Fibroblast of skin of right biceps (primary cell): ENCODE measurements around the gene ATP2B3.

ENCODE experiments used
- DNase-seq: peaks from one replicate; pipeline ENCODE4 v3.0.0-alpha.2; 2013

Gene ATP2B3

DNA sequence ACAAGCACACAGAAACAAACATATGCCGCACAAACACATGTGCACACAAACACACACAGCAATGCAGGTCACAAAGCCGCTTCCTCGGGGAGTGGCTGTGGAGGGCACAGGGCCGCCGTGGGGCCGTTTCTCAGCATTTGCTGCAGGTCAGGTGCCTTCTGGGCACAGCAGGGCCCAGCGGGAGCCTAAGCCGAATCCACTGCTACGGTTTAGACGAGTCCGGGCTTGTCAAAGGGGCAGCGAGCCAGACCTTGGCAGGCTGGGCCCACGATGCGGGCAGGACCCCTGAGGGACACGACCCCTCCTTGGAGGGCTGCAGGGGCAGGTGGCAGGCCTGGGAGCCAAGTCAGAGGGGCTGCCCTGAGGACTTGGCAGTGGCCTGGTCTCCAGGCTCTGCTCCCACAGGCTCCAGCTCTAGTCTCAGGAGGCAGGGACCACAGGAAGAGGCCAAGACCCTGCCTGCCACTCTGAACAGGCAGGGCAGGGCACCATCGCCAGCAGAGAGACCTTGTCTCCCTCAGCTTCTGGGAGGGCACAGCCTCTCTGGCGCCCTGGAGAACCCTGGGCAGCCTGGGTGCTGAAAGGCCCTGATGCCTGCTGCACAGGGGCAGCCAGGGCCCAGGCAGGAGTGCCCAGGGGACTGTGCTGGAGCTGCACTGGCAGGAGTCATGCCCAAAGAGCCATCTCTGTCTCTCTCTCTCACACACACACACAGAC lies 5.5 kb upstream of the ATP2B3 start:
- DNase-seq = no peak

DNA sequence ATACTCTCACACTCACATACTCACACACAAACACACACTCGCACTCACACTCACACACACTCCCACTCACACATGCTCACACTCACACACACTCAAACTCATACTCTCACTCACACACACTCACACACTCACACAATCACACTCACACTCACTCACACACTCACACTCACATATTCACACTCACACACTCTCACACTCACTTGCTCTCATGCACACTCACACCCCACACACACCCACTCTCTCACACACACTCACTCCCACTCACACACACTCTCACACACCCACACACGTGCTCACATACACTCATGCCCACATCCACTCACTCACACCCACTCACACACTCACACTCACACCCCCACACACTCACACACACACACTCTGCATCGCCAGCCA lies 4.9 kb upstream of the ATP2B3 start:
- no peak for DNase-seq

DNA sequence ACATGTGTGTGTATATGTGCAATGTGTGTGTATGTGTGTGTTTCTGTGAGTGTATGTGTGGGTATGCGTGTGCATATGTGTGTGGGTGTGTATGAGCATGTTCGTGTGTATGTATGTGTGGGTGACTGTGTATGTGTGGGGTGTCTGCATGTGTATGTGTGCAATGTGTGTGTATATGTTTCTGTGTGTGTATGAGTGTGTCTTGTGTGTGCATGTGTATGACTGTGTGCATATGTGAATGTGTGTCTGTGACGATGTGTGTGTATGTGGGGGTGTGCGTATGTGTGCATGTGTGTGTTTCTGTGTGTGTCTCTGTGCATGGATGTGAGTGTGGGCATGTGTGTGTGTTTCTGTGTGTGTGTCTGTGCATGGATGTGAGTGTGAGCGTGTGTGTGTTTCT lies 4.2 kb upstream of the ATP2B3 start:
- DNase-seq = peak; percentile 11

DNA sequence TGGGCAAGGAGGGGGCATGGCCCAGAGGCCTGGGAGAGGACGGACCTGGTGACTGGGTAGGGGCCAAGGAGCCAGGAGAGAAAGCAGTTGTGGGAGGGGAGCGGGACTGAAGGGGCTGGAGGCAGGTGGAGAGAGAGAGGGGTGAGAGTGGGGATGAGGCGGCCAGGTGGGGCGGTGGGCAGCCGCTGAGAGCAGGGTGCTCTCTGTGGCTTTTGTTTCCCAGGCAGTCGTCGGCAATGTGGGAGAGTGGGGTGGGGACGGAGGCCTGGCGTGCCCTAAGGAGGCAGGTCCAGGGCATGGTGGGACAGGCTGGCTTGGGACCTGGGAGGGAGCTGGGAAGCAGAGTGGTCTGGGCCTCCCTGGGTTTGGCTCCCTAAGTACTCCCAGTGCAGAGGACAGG lies 3.2 kb upstream of the ATP2B3 start:
- DNase-seq = no peak

DNA sequence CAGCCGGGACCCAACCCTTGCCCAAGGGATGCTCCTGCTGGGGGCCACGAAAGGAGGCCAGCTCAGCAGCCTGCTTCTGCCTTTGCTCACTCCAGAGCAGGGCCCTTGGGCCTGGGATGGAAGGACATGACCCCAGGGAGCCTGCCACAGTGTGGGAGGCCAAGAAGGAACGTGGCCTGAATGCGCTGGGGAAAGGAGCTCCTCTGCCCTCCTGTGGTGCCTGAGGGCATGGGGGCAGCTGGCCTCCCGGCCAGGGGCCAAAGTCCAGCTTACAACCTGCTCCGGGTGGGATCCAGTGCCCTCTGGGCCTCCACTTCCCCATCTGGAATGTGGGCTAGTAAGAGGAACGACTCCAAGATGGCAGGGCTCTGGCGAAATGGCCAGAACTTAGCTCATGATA lies 2.0 kb upstream of the ATP2B3 start:
- no peak for DNase-seq

DNA sequence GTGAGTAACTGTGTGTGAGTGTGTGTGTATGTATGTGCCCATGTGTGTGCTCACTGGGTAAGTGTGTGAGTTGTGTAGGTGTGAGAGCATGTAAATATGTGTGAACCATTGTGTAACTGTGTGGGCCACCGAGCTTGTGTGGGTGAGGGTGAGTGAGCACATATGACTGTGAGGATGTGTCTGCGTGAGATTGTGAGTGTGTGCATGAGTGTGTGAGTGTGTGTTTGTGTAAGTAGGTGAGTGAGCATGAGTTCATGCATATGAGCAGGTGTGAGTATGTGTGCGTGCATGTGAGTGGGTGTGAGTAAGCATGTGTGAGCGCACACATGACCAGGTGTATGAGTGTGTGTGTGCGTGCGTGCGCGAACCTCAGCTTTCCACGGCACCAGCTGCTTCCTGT lies 1.4 kb upstream of the ATP2B3 start:
- DNase-seq = peak; percentile 16

DNA sequence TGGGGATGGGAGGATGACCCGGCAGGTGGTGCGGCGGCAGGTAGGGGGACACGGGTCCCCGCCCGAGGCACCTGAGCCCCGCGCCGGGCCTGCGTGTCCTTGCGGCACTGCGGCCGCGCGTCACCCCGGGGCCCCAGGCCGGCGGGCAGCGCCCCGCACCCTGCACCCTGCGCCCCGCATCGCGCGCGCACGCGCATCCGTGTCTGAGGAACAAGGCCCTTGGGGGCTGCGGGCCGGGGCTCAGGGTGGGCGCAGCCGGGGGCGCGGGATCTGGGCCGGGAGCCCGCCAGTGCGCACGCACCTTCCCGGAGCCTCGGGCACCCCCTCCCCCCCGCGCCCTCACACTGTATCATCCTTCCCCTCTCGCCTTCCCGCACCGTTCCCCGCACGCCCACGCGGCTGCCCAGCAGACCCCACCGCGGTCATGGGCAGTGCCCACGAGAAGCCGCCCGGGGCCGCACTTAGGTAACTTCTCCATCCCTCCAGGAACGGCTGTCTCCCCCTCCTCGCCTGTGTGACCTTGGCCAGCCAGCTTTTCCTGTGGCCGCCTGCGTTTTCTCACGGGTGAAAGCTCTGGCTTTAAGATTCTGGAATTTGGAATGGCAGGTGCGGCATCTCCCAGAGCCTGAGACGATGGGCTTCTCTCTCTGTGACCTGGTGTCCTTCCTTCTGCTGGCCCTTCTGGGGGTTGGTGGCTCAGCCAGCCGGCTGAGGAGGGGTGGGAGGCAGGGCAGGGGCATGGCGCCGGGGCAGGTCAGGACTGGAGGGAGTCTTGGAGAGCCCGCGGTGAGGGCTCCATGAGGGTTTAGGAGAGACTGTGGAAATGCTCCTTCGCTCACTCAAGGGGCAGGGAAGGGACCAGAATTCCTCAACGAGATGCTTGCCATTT lies 748 bp downstream of the ATP2B3 start:
- no peak for DNase-seq

DNA sequence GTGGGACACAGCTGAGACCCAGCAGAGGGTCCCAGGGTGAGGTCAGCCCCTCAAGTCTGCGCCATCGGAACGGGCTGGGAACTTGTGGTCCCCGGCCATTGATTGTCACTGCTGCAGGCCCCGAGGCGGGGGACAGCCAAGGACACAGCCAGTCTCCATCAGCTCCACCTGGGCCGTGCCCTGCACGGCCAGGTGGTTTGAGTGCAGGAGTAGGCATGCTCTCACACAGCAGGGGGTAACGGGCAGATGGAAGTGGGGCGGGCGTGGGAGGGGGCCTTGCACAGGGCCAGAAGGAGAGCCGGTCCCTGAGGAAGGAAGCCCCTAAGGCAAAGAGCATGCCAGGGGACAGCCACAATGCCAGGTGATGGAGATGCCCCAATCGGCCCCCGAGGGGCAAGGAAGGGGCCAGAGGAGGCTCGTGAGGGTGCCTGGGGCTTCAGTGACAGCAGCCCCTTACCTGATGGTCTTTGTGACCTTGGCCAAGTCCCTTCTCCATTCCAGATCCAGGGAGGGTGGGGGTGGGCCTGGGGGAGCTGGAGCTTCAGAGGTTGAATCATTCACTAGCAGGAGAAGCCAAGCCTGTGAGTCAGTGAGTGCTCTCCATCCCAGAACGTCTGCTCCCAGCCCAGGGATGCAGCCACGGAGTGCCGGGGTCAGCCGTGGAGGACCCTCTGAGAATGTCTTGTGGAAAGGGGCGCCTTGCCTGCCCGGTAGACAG lies 2.3 kb downstream of the ATP2B3 start:
- peak; percentile 68 for DNase-seq

DNA sequence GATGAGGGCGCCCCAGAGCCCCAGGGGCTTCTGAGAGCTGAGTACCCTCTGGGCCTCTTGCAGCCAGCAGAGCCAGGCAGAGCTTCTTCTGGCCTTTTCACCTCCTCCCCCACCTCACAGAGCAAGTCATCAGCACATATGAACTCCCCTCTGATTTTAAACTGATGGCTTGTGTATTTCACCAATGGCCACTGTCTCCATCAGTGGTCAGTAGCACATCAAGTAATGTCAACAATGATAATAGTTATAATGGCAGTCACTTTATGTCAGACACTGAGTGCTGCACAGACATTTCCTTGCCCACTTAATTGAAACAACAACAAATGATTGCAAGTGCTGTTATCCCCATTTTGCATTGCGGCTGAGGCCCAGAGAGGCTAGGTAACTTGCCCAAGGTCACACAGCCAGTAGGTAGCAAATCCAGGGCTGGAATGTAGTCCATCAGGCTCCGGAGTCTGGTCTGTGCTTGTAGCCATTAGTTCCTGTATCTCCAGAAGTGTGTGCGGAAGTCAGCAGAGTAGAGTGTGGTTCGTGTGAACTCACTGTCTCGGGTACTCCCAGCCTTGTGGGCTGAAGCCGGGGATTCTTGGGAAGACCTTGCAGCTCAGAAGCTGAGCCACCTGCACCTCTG lies 3.0 kb downstream of the ATP2B3 start:
- no peak for DNase-seq

DNA sequence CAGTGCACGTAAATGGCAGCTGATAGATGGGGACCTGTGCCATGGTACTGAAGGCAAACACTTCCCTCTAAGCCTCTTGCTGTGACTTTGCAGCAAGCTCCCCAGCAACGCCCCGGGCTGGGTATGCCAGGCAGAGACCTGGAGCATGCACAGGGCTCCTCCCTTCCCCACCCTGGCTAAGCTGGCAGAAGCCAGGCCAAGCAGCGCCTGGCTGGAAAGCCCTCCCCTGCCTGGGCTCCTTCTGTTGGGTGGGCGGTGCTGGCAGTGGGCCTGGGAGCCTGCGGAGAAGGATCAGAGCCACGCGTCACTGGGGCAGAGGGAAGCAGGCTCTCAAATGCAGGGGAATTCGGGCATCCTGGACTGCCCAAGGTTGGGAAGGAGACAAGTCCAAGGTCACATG lies 3.6 kb downstream of the ATP2B3 start:
- DNase-seq = no peak

DNA sequence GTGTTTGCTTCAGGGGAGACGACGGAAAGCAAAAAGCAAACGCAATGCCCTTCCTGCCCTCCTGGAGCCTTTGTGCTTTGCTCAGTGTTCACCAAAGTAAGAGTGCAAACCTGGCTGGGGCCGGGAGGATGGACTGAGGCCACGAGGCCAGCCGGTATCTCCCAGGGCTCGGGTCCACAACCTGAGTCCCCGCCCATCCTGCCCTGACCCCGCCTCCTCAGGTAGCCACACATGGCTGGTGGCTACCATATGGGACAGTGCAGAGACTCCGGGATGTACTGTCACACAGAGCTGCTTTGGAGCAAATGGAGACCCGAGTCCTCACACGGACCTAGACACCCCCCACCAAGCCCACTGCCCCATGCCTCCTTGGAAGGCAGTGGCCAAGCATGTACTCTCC lies 4.8 kb downstream of the ATP2B3 start:
- no peak for DNase-seq

DNA sequence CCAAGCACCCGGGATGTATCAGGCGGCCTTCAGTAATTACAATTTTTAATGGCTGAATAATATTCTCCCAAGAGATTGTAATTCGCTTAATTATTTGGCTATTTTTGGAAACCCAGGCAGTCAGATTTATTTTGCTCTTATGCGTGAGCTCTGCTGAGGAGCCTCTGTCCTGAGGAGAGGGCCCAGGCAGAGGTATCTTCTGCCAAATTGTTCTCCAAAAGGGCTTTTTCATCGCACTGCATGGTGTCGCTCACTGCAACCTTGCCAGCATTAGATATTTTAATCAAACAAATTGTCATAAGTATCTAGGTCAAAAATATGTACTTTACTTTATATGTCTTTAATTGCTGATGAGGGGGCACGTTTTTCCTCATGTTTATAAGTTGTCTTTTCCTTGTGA lies 5.8 kb downstream of the ATP2B3 start:
- DNase-seq = no peak

DNA sequence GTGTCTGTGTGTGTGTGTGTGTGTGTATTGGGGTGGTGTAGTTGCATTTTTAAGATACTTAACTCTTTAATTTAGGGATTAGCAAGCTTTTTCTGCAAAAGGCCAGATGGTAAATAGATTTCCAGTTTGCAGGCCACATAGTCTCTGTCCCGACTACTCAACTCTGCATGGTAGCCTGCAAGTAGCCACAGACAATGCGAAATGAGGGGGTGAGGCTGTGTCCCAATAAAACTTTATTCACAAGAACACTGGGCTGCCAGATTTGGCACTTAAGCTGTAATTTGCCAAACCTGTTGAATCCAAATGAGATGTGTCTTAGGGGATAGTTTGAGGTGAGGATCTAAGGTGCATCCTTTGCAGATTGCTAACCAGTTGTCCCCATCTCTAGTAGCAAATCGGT lies 6.8 kb downstream of the ATP2B3 start:
- DNase-seq = no peak

DNA sequence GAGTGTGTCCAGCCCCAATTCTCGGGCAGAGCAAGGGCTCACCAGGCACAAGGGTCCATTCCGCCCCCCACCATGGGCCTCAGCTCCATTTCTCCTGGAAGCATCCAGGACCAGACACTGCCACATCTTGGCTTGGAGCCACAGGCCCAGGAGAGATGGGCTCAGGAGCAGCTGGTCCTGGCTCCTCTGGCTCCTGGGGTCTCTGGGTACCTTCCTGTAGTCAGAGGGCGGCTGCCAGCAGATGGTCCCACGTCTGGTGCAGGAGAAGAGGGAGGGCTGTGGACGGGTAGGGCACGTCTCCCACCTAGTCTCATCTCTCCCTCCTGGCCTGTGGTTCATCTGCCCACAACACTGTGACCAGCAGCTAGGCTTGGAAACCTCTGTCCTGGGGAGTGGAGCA lies 8.0 kb downstream of the ATP2B3 start:
- DNase-seq = no peak

DNA sequence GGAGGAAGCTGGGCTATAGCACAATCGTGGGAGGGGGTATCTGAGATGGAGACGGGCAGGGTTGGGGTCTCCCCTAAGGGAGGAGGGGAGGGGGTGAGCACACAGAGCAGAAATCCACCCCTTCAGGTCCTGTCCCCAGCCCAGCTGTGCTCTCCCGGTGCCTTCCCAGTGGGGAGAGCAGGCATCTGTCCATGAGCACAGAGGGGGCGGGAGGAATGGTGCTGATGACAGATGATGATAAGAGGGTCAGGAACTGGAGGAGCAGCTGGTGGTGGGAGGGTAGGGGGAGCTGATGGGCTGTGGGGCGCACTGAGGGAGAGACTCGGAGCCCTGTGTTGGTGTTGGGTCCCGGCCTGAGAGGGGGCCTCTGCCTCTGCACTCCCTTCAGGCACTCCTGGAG lies 8.6 kb downstream of the ATP2B3 start:
- no peak for DNase-seq

DNA sequence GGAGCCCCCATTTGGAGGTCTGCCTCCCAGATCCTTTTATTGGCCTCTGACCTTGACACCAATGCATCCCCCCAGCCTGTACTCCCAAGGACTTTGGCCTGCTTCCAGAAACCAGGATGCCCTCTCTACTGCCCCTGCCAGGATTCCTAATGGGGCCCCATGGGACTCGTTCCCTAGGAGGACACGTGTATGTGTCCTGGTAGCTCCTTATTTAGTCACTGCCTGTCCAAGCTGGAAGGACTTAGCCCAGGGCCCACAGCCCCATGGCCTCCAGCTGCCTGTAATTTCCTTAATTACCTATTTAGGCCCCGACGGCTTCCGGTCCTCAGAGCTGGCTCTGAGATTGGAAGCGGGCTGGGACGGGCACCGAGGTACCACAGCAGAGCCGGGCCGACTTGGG lies 9.4 kb downstream of the ATP2B3 start:
- DNase-seq = no peak

DNA sequence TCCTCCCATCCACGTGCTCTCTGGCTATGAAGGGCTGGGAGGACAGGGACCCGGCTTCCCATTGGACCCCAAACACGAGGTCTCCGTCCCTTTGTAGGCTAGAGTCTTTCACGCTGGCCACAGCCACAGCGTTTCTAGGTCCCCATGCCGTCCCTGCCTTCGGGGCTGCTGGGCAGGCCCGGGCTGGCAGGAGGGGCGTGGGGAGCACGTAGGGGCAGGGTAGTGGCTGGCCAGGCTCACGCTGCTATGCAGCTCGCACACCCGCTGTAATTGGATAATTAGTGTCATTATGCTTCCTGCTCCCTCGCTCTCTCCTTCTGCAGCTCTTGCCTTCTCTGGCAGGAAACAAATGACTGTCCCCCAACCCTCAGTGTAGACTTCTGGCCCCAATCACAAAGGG lies 9.8 kb downstream of the ATP2B3 start:
- DNase-seq = no peak

DNA sequence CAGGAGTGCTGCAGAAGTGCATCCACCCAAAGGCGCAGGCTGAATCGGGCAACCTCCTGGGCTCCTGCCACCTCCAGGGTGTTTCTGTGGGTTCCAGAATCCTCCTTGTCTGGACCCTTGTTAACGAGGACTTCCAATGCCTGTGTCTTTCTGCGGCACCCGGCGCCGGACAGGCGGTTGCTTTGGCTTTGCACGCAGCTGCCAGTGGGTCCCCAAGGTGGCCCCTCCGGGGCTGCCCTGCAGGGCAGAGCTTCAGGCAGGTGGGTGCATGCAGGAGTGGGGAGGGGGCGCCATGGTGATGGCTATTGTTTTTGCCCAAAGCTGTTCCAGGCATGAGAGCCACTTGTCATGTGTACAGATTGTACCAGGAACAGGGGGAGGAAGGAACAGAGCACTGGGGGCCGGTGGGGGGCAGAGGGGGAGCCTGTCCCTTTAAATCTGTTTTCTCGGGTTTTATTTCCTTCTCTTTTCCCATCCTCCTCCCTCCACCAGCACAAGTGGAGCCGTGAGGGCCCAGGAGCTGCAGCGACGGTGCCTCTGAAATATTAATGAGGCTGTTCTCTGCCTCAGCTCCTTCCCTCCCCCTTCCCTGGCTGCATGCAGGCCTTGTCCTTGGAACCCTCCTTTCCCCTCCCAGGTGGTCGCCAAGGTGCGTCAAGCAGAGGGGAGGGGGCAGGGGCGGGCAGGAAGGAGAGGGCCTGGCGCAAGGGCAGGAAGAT lies 13.1 kb downstream of the ATP2B3 start:
- DNase-seq = no peak

DNA sequence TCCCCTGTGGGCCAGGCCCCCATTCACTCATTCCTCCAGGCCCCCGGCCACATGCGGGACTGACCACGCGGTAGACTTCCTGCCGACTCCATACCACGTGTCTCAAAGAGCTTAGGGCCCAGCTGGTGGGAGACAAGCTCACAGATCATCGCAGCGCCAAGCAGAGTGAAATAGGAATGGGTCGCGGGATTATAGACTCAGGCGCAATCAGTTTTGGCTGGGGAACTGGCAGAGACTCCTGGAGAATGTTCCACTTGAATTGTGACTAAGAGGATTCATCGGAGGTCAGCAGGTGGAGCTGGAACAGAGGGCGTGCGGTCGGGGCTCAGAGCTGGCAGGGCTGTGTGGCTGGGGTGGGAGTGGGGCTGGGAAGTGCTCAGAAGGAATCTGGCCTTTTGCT lies 15.6 kb downstream of the ATP2B3 start:
- no peak for DNase-seq

DNA sequence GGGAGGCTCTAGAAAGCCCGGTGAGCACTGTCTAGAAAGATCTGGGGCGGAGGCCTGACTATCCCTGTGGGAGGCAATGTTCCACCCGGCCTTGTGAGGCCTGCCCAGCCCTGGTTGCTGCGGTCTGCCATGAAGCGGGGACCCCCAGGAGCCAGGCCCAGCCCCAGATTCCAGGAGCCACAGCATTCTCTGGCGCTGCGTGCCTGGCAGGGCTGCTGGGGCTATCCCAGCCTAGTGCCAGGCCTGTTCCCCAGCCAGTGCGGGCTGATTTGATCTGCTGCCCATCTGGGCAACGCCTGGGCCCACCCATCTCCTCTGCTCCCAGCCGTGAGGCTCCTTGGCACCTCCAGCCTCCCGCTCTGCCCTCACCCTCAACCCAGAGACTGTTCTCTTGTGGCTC lies 19.6 kb downstream of the ATP2B3 start:
- DNase-seq = no peak

DNA sequence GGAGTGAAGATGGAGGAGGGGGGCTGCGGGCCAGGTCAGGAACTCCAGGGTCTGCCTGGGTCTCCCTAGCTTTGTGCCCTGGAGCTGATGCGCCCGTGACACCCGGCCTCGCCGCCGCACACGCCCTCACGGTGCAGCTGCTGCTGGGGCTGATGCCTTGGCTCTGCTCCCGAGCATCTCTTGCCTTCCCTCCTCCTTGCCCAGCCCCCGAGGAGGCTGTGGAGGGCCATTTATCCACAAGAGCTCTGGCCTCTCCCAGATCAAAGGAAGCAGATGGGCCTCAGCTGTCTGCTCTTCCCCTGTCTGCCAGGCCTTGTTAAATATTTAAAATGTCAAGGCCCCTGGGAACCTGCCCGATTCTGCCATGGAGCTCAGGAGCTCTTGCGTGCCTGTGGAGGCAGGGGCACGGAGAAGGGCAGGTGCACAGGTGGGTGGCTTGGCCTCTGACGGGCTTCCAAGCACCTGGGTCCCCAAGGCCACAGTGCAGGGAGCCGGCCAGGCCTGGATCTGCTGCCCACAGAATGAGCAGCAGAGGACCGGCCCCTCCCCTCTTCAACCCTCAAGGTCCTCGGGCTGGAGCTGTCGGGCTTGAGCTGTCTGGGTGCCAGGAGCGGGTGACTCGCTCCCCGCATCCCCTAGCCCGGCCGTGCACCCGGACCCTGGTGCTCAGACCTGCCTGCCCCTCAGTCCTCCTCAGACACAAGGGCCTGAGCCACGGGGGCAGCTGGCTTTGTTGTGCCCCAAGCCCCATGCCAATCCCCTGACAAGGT lies 20.3 kb downstream of the ATP2B3 start:
- DNase-seq = no peak

DNA sequence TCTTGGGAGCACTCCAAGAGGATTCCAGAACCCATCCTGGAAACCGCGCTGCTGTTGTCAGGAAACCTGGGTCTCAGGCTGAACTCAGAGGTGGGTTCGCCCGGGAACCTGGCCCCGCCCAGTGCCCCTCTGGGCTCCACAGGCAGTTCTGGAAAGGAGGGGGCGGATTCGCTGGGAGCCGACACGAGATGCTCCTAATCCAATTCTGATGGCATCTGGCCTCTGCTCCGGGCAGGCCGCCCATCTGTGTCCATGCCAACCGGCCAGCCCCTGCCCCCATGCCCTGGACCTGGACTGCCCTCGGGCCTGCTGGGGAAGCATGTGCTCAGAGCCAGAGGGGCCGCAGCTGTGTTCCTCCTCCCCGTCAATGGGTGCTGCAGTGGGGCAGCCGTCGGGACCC lies 21.0 kb downstream of the ATP2B3 start:
- no peak for DNase-seq
